Hepatic stellate cell (primary cell): ENCODE data around the gene R3HDML.
"Not testable (repeated sequence)": the region's sequence is repeated elsewhere in the genome, so short reads cannot be mapped to it uniquely, and the experiment has no call there.

Source experiments
- DNase-seq: peaks from one replicate; pipeline ENCODE4 v3.0.0; 2011; ENCODE audit warnings: low spot score

The R3HDML gene

GRCh38 chr20:44336725-44337380 lies at the start of gene R3HDML:
Gene R3HDML, plus strand, starts transcription at chr20:44337043. Its CDS starts 115 bp downstream, at chr20:44337158.
- no peak for DNase-seq

- no peak for DNase-seq
Observed at GRCh38 chr20:44287272-44288097, 49.4 kb upstream of the R3HDML start.

- DNase-seq, result no peak
Observed at GRCh38 chr20:44288252-44288651, 48.6 kb upstream of the R3HDML start.

DNA sequence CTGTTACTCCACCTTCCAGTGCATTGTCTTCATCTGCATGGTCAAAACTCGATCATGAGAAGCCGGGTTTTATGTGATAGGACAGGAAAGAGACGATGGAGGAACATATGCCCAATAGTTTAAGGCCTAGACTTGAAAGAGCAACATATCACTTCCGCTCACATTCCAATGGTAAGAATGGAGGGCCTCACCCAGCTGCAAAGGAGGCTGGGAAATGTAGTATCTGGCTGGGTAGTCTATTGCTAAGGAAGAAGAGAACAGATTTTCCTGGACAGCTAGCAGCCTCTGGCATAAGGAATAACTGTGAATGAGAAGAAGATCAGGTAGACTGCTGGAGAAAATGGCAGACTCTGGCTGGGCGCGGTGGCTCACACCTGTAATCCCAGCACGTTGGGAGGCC lies 45.1 kb upstream of the R3HDML start:
- DNase-seq, result no peak

DNA sequence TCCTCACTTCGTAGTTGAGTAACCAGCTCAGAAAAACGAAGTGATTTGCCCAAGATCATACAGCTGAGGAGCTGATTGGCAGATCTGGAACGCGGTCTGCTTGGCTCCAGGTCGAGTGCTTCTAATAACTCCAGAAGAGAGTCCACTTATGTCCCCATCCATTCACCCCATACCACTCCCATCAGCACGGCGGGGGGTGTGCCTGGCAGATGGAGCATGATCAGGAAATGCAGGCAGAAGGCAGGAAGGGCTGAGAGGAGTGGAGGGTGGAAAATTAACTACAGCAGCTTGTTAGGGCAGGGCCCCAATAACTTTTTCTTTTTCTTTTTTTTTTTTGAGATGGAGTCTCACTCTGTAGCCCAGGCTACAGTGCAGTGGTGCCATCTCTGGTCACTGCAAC lies 40.8 kb upstream of the R3HDML start:
- no peak for DNase-seq

DNA sequence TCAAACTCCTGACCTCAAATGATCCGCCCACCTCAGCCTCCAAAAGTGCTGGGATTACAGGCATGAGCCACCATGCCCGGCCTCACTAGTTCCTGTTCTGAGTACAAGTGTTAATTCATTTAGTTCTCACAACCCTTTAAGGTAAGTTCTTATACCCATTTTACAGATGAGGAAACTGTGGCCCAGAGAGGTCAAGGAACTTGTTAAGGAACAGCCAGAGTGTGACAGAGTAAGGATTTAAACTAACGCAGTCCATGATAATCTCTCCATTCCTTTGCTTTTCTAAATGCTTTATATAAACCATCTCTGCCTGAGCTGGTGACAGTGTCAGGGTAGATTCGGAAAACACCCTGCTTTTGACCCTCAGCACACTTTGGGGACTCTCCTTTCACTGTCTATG lies 39.1 kb upstream of the R3HDML start:
- DNase-seq, result no peak

GRCh38 chr20:44299011-44299535 lies 37.8 kb upstream of the R3HDML start:
- DNase-seq, result not testable (repeated sequence)

DNA sequence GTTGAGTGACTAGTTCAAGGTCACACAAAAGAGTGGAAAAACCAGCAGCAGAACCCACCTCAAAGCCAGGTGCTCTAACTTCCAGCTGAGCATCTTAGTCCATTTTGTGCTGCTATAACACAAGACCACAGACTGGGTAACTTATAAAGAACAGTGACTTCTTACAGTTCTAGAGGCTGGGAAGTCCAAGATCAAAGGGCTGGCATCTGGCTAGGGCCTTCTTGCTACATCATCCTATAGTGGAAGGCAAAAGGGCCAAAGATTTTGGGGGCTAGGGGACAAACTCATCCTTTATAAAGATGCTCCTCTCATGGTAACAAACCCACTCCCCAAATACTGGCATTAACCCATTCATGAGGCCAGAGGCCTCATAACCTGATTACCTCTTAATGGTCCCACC lies 35.6 kb upstream of the R3HDML start:
- DNase-seq, result no peak

DNA sequence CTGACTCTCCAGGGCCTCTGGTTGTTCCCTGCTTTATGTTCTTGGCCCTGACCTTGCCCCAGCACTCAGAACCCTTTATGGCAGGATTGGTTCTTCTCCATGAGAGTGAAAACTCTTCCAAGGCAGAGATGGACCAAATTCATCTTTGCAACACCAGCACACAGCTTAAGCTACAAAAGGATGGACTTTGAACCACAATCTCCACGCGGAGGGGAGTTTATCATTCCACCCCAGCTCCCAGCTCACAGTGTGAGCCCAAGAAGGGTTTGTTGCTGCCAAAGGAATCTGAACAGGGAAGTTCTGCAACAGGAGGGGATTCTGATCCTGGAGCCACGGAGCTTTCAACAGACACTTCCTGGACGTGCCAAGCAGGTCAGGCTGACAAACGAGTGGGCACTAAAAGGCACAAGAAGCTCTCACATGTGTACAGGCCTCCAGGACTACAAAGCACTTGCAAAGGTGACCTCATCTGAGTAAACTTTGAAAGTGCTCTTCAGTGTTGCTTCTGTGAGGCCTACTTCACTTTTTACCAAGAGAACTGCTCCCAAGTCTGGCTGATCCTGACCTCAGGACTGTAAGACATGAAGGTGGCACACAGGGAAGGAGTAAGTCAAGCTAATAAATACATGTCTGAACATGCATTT lies 34.7 kb upstream of the R3HDML start:
- DNase-seq, result no peak

DNA sequence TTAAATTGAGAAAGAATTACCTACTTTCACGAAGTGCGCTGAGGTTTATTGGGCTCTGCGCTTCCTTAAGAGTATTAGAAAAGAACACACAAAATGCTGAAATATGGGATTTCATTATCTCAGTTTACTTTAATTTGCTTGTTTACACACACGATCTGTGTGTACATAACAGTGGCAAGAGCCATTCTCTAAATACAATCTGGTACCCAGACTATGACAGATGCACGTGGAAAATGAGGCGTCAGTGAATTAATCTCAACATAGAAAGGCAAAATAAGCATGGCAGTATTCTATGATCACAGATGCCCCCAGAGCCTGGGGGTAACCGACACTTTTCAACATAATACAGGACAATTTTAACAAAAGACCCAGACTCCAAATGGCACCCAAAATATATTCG lies 34.1 kb upstream of the R3HDML start:
- no peak for DNase-seq

DNA sequence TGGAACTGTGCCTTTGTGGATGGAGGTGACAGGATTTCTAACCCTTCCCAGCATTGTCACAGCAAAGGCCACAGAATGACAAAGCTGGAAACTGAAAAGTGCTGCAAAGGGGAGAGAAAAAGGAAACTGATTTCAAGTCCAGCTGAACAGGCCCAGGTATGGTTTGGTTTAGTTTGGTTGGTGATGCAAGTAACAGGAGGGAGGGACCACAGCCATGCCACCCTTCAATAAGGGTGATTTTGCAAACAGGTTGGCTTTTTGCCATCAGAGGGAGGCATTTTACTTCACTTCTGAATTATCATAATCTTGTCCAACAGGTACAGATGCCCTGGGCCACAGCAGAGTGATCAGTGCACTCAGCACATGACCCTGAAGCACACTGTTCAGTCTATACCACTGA lies 32.5 kb upstream of the R3HDML start:
- no peak for DNase-seq

DNA sequence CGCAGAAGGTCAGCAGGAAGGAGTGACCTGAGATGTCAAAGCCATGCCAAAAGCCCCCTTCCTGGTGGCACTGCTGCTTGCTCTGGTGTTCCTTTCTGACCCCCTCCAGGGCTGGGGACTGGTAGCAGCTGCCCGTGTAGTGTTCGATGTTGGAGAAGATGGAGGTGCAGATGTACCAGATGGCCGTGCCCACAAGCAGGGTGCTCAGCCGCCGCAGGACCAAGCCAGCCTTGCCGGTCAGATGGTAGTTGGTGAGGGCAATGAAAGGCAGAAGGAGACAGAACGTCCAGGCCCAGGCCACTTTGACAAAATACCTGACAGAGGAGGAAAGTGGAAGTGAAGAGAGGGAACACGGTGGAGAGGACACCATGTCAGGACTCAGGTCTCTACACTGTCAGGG lies 29.9 kb upstream of the R3HDML start:
- DNase-seq, result no peak

DNA sequence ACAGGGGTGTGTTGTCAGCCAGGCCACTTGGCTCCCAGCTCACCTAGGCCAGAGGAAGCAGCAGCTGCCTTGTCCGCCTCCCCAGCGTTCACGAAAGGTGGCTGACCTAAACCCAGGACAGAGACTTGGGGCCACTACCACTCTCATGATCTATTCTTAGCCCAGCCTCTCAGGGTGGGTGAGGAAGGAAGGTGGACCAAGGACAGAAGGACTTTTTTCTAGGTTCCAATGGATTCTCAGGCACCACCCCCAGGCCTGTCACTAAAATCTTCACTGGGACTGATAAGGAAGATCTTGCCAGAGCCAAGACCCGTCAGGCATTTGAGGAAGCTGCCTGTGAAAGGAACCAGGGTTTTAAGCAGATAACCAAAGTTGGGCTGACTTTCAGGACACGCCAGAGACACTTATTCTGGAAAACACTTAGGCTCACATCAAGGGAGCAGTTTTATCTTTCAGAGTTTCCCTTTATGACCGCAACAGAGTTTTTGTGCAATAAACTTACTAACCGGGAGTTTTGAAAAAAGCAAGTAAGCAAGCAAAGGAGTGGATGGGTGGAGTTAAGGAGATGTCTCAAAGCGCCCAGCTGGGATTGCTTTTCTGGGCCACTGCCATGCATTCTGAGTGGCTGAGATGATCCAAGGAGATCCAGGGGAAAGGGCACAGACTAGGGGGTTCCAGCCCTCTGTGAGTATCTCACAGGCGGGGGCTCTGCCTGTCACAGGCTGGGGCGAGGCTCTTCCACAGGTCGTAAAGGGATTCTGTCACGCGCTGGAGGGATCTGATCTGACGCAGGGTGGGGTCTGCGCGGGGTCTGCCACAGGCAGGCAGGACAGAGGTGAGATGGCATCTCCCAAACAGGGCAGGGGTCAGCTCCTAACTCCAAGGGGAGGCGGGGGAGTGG lies 26.8 kb upstream of the R3HDML start:
- DNase-seq, result peak; percentile 71

- peak; percentile 99 for DNase-seq
Observed at GRCh38 chr20:44310664-44311639, 25.9 kb upstream of the R3HDML start, which contains the start of gene FITM2. Gene FITM2, minus strand, starts transcription at chr20:44311202. Its CDS starts 54 bp downstream, at chr20:44311148.

- no peak for DNase-seq
Observed at GRCh38 chr20:44314870-44315269, 22.0 kb upstream of the R3HDML start.

- DNase-seq, result no peak
Observed at GRCh38 chr20:44319839-44320422, 16.9 kb upstream of the R3HDML start.

- no peak for DNase-seq
Observed at GRCh38 chr20:44324343-44324742, 12.5 kb upstream of the R3HDML start.

- no peak for DNase-seq
Observed at GRCh38 chr20:44326391-44327159, 10.3 kb upstream of the R3HDML start.

DNA sequence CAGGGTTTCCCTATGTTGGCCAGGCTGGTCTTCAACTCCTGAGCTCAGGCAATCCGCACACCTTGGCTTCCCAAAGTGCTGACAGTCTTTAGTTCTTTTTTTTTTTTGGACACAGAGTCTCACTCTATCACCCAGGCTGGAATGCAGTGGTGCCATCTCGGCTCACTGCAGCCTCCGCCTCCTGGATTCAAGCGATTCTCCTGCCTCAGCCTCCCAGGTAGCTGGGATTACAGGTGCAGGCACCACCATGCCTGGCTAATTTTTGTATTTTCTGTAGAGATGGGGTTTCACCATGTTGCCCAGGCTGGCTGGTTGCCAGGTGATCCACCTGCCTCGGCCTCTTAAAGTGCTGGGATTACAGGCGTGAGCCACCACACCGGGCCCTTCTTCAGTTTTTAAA lies 9.1 kb upstream of the R3HDML start:
- not testable (repeated sequence) for DNase-seq
